ENCODE results near the gene AICDA.
"Not testable (repeated sequence)": the region's sequence is repeated elsewhere in the genome, so short reads cannot be mapped to it uniquely, and the experiment has no call there.

AICDA gene

DNA sequence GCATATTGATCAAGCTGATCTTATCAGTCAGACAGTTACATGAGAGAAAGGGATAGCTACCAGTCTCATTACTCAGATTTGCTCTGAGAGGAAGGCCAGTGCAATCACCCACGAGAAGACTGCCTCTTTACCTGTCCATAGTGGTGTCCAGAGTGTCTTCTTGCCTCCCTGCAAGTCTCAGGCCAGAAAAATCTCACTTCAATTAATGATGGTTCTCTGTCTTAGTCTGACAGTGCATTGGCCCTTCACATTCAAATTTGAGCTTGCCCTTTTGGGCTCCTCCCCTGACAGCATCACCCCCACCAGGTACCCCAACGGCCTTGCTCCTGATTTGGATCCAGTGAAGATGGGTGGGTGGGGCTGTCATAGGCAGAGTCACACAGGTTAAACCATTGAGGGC lies at the start of gene AICDA:
Gene AICDA (minus strand): TSS at position 231 of the 400 bp plus-strand sequence. CDS start 92 bp downstream, at position 139.
- DNase-seq (ENCODE audit: insufficient read length, low spot score): no peak
- FAIRE-seq: no peak

DNA sequence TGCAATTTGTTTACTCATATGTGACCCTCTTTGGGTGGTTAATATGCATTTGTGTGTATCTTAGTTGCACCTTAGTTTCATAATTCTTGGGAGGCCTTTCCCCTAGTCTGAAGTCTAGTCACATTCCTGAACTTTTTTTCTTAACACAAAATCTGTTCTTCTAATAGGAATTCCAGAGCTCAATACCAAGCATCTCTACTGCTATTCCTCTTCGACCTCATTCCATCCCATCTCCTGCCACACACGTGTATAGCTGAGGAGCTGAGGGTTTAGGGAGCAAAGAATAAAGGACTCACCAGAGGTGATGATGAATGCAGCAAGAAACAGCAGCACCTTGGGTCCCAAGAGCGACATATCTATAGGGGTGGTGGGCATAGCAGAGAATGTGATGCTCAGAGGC lies 49.1 kb upstream of the AICDA start:
- FAIRE-seq: no peak
- no peak for DNase-seq (ENCODE audit: insufficient read length, low spot score)

- no peak for FAIRE-seq
- DNase-seq (ENCODE audit: insufficient read length, low spot score): no peak
These were observed 48.4 kb upstream of the AICDA start for GRCh38 chr12:8661016-8661415.

DNA sequence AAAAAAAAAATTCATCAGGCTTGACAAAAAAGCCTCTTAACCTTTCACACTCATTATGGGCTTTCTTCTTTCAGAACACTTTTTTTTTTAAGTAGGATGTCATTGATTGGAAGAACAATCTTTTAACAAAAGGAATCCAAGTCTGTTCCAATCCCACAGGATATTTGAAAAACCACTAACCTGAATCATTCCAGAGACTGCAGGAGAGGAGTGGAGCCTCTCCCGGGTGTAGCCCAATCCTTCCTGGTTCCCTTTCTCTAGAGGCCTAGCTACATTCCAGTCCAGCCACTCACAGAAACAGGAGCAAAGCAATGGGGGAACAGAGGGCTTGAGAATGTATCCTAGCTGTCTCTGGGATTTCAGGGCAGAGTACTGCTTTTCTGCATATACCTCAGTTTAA lies 45.7 kb upstream of the AICDA start:
- FAIRE-seq (no peak), DNase-seq (ENCODE audit: insufficient read length, low spot score) (peak; percentile 12)

DNA sequence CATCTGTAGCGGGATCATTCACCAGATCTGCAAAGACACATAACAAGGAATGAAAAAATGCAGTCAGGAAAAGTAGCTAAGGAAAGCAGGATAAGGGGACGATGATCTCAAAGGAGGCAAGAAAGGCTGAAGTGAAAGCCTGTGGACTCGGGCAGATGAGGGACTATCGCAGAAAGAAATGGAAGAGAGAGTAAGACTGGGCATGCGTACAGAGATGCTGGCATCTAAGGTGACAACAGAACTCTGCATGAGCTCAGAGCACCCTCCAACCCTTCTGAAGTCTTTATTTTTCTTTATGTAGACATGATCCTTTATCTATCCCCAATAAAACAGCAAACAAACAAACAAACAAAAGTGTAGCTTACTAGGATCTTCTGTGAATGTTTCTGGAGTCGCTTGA lies 42.8 kb upstream of the AICDA start:
- FAIRE-seq: no peak

GRCh38 chr12:8648576-8649205 lies 36.0 kb upstream of the AICDA start:
- DNase-seq (ENCODE audit: insufficient read length, low spot score) (no peak), FAIRE-seq (no peak)

More for the DNA sequence above, 42.8 kb upstream of the AICDA start:
- DNase-seq (ENCODE audit: insufficient read length, low spot score): no peak

DNA sequence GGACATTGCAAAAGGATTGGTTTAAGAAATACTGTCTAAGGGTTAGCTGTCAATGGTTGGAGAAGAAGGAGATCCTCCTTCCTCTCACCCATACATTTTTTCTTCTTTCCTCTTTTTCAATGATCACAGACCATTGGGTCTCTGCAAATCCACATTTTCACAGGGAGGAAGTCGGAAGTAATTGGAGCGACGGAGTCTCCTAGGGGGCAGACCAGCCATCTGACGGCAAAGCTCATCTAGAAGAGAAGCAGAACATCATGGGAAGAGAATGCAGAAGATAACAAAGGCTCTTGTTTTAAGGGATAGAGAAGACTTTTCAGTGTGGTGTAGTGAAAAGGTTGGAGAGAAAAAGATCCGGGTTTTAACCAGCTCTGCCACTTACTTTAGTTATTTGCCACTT lies 35.3 kb upstream of the AICDA start:
- DNase-seq (ENCODE audit: insufficient read length, low spot score) (no peak), FAIRE-seq (no peak)

DNA sequence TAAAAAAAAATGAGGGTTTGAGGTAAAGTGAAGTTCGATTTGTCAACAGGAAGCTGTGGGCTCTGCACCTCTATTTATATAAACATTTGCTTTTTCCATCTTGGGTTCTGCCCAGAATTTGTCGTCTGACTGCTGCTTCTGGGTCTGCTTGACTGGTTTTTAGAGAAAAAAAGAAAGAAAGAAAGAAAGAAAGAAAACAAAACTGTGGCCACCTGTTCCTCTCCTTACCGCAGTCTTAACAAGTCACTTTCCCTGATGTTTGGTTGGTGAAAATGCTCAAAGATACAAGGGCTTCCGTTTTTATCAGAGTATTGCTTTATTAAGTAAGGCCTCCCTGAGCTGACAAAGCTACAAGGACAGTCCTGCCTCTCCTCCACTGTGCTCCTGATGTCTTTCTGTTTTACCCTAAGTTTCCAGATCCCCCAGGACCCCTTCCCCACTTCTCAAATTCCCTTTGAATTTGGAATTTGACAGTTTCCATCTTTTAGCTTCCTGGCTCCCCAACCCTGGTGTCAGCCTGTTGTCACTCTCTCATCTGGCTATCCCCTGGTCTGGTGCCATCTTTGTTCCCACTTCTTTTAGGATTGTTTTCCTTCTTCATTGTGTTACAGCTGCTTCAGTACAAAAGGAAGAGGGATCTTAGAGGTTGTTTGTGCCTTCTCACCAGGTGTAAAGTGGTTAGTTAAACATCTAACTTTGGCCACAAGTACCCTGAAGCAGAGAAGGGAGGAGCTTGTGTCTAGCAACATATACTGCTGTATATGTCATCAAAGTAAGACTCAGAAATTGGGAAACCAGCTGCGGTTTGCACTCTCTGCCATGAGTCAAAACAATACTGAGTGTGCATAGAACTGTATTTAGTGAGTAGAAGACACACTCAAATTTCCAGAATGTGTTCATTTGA lies 31.9 kb upstream of the AICDA start:
- DNase-seq (ENCODE audit: insufficient read length, low spot score) (no peak), FAIRE-seq (no peak)

GRCh38 chr12:8642775-8643174 lies 30.1 kb upstream of the AICDA start:
- no peak for DNase-seq (ENCODE audit: insufficient read length, low spot score)
- no peak for FAIRE-seq

- FAIRE-seq (no peak), DNase-seq (ENCODE audit: insufficient read length, low spot score) (no peak)
These were observed 27.3 kb upstream of the AICDA start for GRCh38 chr12:8639936-8640335.

DNA sequence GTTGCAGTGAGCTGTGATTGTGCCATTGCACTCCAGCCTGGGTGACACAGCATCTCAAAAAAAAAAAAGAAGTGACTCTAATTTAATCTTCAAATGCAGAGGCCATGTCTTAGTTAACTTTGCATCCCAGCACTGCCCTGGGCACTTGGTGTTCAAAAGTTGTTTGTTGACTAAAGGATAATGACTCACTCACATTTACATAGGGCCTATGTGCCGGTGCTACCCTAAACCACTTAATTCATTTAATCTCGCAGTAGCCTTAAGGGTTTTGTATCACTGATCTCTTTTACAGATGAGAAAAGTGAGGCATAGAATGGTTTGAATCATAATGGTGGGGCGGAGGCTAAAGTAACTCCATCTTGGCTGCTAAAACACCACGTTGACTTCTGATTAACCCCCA lies 26.3 kb upstream of the AICDA start:
- DNase-seq (ENCODE audit: insufficient read length, low spot score): no peak
- no peak for FAIRE-seq

DNA sequence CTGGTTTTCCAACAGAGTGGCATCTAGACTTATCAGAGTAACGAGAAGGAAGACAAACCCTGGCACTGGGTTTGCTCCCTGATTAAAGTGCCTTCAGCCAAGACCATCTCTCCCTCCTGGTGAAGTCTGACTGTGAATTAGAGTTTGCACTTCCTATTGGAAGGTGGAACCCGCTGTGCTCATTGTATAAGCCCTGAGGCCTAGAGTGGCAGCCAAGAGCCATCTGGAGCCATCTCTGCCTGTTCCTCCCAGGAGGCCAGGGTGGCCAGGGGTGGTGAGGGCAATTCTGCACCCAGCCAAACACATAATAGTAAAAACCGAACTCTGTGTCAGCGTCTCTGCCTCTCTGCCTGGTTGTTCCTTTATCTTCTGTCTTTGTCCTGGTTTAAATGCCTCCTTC lies 25.0 kb upstream of the AICDA start:
- DNase-seq (ENCODE audit: insufficient read length, low spot score): no peak
- FAIRE-seq: no peak

- DNase-seq (ENCODE audit: insufficient read length, low spot score): no peak
These were observed 24.6 kb upstream of the AICDA start for GRCh38 chr12:8637244-8637643.

GRCh38 chr12:8636581-8636980 lies 23.9 kb upstream of the AICDA start:
- no peak for FAIRE-seq
- no peak for DNase-seq (ENCODE audit: insufficient read length, low spot score)

More at GRCh38 chr12:8637244-8637643, 24.6 kb upstream of the AICDA start:
- FAIRE-seq: no peak

DNA sequence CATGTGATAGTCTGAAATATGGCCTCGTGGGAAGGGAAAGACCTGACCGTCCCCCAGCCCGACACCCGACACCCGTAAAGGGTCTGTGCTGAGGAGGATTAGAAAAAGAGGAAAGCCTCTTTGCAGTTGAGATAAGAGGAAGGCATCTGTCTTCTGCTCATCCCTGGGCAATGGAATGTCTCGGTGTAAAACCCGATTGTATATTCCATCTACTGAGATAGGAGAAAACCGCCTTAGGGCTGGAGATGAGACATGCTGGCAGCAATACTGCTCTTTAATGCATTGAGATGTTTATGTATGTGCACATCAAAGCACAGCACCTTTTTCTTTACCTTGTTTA lies 23.3 kb upstream of the AICDA start:
- FAIRE-seq: not testable (repeated sequence)

DNA sequence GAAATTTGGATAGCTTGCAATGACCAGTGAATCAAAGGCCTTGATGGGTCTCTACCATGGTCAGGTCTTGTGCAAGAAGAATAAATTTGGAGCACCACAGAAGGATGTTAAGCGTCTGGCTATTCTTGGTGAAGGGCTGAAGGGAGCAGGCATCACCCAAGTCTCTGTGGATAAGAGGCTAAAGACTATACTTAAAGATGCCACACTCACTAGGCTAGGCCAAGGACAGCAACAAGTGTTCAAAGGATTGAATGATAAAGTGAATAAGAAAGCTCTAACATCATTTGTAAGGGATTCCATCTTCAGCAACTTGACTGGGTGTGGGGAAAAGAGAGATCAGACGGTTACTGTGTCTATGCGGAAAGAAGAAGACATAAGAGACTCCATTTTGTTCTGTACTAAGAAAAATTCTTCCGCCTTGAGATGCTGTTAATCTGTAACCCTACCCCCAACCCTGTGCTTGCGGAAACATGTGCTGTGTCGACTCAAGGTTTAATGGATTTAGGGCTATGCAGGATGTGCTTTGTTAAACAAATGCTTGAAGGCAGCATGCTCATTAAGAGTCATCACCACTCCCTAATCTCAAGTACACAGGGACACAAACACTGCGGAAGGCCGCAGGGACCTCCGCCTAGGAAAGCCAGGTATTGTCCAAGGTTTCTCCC lies 22.8 kb upstream of the AICDA start:
- not testable (repeated sequence) for DNase-seq (ENCODE audit: insufficient read length, low spot score); FAIRE-seq

More for the DNA sequence above, 23.3 kb upstream of the AICDA start:
- not testable (repeated sequence) for DNase-seq (ENCODE audit: insufficient read length, low spot score)

DNA sequence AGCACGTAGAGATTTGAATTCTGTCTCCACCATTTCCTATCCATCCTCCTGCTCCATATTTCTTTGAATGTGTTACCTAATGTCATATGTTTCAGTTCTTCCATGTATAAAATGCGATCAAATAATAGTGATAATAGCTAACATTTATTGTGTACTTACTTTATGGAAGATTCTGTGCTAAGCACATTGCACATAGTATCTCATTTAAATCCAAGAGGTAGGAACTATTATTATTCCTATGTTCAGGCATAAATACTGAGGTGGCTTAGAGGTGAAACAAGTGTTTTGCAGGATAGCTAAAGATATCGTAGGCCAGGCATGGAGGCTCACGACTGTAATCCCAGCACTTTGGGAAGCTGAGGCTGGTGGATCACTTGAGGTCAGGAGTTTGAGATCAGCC lies 17.5 kb upstream of the AICDA start:
- FAIRE-seq (no peak), DNase-seq (ENCODE audit: insufficient read length, low spot score) (no peak)

- DNase-seq (ENCODE audit: insufficient read length, low spot score) (no peak), FAIRE-seq (no peak)
These were observed 16.9 kb upstream of the AICDA start for GRCh38 chr12:8629486-8630033.

GRCh38 chr12:8628731-8629130 lies 16.1 kb upstream of the AICDA start:
- no peak for DNase-seq (ENCODE audit: insufficient read length, low spot score)
- no peak for FAIRE-seq

- not testable (repeated sequence) for FAIRE-seq; DNase-seq (ENCODE audit: insufficient read length, low spot score)
These were observed 12.1 kb upstream of the AICDA start for GRCh38 chr12:8624750-8625149.

DNA sequence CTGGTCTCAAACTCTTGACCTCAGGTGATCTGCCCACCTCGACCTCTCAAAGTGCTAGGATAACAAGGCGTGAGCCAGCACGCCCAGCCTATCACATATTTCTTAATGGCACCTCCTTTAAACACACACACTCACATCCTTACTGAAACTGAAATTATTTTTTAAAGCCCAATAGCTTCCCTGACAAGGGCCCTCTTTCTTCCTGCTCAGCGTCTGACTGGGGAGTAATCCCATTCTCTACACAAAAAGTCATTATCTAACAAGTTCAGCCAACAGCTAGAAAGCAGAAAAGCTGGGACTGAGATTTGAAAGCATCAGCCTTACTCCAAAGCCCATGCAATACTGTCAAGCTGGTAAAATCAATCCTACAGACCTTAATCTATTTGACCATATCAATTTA lies 10.0 kb upstream of the AICDA start:
- no peak for DNase-seq (ENCODE audit: insufficient read length, low spot score)
- FAIRE-seq: no peak

All from HTR-8/SVneo (cell line).